AG08395 (cell line): ENCODE data around the gene INF2.
A peak's percentile ranks its signal among the peaks of the same experiment; 100 is the strongest.

Experiments used
- DNase-seq: peaks from one replicate; pipeline ENCODE4 v3.0.0; 2012; ENCODE audit warnings: mixed read lengths, low spot score

INF2 gene

DNA sequence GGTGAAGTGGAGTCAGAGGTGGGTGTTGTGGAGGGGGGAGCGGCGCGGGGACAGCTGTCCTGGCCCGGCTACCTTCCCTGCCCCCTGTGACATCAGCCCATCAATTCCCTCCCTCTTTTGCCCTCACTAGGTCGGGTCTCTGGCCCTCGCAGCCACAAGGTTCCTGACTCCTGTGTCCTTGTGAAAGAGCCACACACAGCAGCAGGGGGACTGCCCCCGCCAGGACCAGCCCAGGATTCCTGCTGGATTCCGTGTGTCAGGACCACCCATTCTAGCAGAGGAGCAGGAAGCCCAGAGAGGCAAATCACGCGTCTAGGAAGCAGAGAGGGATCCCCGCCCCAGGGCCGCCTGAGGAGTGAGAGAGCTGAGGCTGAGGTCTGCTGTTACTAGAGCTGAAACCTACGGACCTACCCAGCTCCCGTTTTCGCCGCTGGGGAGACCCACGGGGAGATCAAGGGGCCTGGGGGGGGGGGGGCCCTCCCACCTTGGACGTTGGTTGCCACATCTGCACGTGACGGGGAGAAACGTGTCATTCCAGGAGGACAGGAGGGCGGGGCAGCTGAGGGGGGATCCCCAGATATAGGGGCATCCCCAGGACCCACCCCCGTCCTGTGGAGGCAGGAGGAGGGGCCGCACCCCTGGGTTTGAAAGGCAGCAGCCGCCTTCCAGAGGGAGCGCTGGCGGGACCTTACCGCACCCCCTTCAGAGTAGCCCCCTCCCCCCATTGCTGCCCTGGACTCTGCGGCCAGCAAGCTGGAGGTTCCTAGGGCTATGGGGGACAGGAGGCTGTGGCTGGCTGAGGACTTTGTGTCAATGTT, 12.5 kb upstream of the INF2 start:
- DNase-seq, result no peak

- peak; percentile 76 for DNase-seq
These were observed 11.7 kb upstream of the INF2 start for GRCh38 chr14:104677512-104678332.

DNA sequence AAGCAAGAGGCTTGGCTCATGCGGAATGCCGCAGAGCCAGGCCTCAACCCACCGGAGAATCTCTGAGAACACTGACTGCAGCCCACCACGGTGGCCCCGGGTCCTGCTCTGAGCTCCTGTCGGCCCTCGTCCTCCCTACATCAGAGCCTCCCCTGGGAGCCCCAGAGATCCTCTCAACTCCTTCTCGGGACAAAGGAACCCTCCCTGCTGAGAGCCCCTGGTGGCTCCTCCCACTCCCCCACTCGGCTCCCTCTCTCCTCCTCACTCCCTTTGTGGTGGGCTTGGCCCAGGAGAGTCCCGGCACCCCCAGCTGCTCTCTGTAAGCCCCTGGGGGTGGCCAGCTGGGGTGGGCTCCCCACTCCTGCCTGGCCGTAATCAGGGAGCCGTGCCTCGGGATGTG, 11.1 kb upstream of the INF2 start:
- no peak for DNase-seq

DNA sequence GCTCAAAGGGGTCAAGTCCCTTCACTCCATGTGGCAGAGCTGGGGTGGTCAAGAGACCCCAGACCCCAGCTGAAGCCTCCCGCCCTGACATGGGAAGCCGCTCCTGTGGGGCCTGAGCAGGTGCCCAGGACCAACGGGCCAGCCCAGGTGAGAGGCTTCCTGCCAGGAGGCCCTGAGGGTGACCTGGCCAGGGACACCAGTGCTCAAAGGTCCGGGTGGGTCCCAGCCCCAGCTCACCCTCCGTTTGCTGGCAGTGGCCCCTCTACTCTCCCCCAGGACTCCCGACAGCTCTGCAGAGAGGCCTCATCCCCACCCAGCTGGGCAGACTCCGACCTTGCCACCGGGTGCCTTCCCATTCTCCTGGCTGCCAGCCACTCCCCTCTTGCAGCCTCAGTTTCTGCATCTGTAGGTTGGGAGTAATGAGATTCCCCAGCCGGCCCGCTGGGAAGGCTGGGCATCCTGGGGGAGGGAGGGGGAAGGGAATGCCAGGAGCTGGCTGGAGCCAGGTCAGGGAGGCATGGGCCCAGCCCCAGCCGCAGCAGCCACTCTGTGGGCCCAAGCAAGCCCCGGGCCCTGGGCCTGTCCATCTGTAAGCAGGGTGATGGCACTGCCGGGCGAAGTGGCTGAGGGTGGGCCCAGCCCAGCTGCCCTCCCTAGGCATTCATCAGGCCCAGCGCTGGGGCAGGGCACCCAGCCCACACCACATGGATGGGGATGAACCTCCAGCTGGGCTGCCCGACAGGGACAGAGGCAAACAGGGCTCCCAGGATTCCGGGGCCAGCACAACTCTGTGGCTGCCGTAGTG, 10.3 kb upstream of the INF2 start:
- DNase-seq, result no peak

DNA sequence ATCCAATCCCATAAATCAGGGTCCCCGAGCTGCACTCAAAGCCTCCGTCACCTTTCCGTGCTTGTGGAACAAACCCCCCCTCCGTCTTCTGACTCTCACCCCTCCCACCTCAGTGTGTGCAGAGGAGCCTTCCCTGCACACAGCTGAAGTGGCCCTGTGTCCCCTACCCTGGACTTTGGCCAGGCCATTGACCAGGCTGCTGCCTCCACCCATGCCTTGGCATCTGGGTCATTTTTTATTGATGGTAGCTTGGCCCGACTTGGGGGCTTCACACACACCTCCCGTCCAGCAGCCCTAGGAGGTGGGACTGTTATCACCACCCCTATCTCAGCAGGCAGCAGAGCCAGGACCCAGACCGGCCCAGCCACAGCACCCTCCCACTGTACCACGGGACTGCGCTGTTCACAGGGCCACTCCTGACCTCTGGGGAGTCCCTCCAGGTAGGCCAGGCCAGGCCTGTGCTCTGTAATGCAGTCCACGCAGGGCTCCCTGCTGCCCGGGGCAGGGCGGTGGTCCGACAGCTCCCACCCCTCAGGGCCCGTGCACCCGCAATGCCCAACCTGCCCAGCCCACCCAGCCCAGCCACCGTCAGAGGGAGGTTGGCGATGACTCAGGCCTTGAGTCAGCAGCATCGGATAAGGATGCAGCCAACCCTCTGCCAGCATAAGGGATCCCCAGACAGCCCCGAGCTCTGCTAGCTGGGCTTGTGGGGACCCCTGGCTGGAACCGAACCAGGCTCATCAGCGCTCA, 9.2 kb upstream of the INF2 start:
- DNase-seq, result peak; percentile 86

- DNase-seq, result peak; percentile 85
These were observed 8.4 kb upstream of the INF2 start for GRCh38 chr14:104680806-104681688.

- DNase-seq, result peak; percentile 91
These were observed 7.7 kb upstream of the INF2 start for GRCh38 chr14:104681689-104682074.

DNA sequence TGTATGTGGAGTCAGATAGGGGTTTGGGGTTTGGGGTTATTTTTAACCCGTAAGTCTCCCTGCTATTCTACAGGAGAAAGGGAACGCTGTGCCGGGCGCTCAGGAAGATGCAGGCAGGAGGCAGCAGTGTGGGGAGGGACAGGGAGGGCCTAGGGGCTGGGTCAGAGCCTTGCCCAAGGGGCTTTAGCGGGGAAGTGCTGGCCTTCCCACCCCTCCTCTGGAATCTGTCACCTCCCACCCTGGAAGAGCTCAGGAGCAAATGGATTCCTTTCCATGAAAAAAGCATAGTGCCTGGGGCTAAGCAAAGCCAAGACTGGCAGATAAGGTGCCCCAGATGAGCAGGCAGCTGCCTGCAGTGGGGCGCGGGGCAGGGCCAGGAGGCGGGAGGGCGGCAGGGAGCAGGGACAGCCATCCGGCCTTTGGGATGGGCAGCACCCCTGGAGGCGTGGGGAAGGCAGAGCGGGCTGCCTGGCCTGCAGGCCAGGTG, 7.3 kb upstream of the INF2 start:
- no peak for DNase-seq

- no peak for DNase-seq
These were observed 5.6 kb upstream of the INF2 start for GRCh38 chr14:104683653-104684448.

DNA sequence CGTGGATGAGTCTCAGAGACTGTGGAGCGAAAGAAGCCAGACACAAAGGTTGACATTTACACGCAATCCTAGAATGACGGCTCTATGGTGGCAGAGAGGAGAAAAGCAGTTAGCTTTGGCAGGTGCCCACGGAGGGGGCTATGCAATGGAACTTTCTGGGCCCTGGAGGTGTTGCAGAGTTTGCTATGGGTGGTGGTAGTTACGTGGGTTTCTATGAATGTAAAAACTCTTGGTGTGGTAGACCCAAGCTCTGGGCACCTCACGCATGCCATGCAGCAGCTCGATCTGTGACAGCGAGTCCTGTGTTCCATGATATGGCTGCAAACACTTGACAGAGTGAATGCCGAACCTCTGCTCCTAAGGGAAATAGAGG, 5.0 kb upstream of the INF2 start:
- DNase-seq, result no peak

DNA sequence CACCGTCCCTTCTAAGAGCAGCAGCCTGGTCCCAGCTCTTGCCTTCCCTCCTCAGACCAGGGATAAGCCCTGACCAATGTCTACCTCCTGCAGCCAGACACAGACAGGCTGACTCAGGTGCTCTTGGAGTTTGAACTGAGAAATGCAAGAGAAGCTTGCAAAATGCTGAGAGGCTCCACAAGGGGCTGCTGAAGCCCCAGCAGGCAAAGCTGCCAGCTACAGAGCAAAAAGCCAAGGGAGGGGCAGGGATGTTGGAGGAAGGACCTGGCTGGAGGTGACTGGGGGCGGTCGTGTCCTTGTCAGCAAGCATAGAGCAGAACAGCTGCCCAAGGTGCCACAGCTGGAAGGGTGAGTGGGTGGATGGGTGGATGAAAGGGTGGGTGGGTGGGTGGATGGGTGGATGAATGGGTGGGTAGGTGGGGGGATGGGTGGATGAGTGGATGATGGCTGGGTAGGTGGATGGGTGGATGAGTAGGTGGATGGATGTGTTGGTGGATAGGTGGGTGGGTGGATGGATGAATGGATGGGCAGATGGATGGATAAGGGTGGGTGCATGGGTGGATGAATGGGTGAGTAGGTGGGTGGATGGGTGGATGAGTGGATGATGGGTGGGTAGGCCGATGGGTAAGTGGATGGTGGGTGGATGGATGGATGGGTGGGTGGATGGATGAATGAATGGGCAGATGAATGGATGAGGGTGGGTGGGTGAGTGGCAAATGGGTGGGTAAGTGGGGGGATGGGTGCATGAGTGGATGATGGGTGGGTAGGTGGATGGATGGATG, 4.0 kb upstream of the INF2 start:
- no peak for DNase-seq

DNA sequence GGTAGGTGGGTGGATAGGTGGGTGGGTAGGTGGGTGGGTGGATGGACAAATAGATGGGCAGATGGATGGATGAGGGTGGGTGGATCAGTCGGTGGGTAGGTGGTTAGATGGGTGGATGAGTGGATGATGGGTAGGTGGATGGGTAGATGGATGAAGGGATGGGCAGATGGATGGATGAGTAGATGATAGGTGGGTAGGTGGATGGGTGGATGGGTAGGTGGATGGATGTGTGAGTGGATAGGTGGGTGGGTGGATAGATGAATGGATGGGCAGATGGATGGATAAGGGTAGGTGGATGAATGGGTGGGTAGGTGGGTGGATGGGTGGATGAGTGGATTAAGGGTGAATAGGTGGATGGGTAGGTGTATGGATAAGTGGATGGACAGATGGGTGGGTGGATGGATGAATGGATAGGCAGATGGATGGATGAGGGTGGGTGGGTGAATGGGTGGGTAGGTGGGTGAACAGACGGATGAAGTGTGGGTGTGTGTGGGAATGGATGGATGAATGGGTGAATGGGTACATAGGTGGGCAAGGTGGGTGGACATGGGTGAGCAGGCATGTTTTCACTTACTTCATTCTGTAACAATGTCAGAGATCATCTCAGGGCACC, 3.3 kb upstream of the INF2 start:
- no peak for DNase-seq

DNA sequence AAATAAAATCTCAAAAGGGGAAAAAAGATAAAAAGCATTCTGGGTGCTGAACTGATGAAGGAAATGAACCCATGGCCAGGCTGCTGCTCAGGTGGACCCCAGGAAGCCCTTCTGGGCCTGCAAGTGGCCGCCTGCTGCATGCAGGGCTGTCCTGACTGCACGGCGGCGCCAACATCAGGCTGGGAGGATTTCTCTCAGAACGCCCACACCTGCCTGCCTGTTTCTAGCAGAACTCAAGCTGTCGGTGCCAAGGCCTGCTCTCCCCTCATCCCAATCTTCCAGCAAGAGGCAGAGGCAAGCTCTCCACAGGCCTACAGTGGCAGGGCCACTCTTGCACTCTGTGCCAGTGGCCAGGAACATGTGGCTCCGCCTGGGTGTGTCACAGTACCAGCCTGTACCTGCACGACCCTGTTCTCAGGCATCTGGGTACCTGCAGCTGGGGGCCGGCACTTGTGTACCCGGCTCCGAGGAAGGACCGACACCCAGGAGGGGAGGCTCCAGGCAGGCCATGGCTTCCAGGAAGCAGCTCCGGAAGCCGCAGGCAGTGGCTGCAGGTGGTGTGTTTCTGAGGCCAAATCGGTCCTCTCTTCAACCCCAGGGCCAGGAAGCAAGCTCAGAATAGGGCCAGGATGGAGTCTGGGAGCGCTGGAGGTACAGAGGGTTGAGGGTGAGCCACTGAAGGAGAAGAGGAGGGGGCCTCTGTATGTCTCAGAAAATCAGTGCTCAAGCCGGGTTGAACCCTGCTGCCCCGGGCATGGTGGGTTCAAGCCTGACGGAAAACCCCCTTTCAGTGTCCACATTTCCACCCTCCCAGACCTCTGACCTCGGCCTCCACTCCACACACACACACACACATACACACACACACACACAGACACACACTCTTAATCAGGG, 2.5 kb upstream of the INF2 start:
- DNase-seq, result no peak

DNA sequence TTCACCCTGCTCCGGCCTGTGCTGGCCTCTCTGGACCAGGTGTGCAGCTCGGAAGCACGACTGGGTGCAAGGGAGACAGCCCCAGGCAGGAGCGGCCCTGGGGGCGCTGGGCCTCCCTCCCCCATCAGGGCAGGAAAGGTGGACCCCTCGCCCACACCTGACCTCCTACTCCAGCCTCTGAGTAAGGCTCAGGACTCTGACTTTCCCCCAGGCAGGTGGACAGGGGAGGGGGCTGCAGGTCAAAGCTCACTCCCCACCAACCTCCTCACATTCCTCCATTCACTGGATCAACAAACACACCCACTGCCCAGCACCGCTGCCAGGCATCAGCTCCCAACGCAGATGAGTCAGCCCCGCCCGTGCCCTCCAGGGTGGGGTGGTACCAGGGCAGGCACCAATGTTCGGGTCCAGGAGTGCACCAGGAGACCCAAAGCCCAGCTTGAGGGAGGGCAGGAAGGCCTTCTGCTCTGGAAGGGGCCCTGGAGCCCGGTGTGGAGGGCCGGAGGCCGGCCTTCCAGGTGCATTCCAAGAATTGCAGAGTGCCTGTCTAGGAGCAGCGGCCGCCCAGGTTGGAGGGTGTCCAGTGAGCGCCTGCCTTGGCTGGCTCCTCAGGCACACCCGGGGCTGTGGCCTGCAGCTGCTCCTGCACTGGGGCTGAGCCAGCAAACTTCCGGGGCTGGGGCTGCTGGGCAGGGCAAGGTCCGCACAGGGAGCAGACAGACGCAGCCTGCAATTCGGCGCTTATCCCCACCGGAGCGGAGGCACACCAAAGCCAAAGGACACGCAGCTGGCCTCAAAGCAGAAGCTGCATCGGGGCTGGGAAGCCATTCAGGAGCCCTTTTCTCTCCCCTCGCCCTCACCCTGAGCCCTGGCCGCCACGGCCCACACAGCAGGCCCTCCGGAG, 1.6 kb upstream of the INF2 start:
- DNase-seq, result peak; percentile 74

DNA sequence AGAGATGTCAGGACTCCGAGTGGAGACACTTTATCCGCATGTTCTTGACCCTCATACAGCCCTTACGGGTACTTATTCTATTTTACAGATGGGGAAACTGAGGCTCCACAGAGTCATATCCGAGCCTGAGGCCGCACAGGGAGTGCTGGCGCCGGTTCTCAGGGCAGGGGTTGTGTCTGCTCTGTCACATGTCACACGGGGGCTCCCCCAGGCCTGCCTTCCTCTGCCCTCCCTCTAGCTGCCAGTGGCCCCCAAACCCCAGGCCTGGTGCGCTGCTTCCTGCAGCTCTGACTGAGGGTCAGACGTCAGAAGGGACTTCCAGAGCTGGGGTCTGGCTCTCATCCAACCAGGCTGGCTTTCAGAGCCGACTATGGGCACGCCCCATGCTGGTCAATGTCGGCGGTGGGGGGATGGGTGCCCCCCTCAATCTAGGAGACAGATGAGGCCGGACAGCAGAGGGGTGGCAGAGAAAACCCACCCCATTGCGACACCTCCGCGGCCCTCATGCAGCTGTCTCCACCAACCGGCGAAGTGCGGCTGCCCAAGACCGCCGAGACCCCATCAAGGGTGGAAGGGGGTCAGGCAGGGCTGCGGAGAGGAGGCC, 811 bp upstream of the INF2 start:
- no peak for DNase-seq
